Measurements from ENCODE around the gene F9.
"Not testable (repeated sequence)": the region's sequence is repeated elsewhere in the genome, so short reads cannot be mapped to it uniquely, and the experiment has no call there.

Gene F9

GRCh38 chrX:139530550-139530949, at the start of gene F9:
TSS of gene F9 (plus strand) at chrX:139530739. CDS start at chrX:139530765, 26 bp downstream.
- no peak for DNase-seq

GRCh38 chrX:139483699-139484098, 46.8 kb upstream of the F9 start:
- DNase-seq: no peak

DNA sequence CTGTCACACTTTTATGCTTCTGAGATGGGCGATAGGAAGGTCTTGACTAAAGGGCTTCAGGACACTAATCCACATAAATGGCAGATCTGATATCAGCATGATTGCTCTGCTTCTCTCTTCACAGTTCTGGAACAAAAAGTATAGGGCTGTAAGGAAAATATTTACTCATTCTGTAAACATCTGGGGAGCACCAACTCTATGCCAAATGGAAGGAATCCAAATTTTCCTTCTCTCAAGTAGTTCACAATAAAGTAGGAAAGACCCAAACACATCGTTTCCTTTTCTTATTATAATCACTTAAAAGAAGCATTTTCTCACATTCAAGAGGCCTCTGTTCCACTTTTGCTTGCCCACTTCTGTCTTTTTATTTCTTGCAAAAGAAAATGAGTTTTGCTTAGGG, 45.9 kb upstream of the F9 start:
- no peak for DNase-seq

DNA sequence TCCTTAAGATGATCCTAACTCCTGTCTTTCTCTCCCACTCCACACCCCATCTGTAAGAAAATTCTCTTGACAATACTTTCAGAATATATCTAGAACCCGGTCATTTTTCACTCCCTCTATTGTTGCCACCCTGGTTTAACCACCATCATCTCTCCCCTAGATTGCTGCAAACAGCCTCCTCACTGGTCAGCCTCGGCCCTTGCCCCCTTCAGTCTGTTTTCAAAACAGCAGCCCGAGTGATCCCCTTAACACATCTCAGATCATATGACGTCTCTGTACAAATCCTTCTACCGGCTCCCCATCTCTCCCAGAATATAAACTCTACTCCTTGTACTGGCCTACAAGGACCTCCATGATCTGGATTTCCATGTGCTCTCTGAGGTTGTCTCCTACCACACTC, 35.2 kb upstream of the F9 start:
- no peak for DNase-seq

- DNase-seq: no peak
Measured at GRCh38 chrX:139506333-139506732, 24.2 kb upstream of the F9 start.

DNA sequence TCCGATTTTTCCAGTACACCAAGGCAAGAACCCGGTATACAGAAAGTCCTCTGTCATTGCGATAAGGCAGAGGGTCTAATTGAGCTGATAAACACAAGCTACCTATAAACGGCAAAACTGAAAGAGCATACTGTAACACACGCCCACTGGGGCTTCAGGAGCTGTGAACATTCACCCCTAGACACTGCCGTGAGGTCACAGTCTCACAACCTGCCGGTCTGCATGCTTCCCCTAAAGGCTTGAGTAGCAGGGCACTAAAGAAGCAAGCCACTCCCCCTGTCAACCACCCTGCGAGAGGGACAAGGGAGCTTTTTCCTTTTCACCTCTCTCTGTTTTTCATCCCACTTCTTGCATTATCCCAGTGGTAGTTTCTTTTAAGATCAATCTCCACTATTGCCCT, 22.4 kb upstream of the F9 start:
- DNase-seq: no peak

DNA sequence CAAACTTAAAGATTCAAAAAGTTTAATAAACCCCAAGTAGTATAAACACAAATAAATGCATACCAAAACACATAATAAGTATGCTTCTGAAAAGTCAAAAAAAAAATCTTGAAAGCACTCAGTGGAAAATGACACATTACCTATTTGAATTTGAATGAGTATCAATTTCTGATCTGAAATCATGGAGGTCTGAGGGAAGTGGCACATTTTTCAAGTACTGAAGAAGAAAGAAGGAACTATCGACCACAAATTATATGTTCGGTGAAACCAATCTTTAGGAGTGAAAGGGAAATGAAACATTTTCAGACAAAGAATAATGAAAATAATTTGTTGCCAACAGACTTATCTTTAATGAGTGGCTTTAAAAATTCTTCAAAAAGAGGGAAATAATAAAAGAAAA, 12.1 kb upstream of the F9 start:
- no peak for DNase-seq

DNA sequence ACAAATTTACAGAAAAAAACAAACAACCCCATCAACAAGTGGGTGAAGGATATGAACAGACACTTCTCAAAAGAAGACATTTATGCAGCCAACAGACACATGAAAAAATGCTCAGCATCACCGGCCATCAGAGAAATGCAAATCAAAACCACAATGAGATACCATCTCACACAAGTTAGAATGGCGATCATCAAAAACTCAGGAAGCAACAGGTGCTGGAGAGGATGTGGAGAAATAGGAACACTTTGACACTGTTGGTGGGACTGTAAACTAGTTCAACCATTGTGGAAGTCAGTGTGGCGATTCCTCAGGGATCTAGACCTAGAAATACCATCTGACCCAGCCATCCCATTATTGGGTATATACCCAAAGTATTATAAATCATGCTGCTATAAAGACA, 1.7 kb upstream of the F9 start:
- not testable (repeated sequence) for DNase-seq

DNA sequence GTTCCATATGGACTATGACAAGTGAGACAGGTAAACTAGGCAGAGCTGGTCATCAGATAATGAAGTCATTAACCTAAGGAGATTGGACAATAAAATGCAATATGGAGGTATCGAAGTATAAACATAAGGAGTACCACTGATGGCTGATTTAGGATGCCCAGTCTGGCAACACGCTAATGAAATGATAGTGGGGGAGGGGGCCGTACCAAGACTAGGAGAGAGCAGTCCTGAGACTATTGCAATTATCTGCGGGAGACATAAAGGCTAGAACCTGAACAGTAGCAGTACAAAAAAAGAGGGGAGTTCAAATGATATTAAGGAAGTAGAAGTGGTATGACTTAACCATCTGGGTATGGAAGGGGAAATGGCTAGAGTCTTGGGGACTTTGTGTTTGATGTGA, 2.3 kb downstream of the F9 start:
- DNase-seq: no peak

- no peak for DNase-seq
Measured at GRCh38 chrX:139533444-139533843, 2.9 kb downstream of the F9 start.

GRCh38 chrX:139538907-139539790, 8.6 kb downstream of the F9 start:
- no peak for DNase-seq

GRCh38 chrX:139542652-139543051, 12.1 kb downstream of the F9 start:
- no peak for DNase-seq

DNA sequence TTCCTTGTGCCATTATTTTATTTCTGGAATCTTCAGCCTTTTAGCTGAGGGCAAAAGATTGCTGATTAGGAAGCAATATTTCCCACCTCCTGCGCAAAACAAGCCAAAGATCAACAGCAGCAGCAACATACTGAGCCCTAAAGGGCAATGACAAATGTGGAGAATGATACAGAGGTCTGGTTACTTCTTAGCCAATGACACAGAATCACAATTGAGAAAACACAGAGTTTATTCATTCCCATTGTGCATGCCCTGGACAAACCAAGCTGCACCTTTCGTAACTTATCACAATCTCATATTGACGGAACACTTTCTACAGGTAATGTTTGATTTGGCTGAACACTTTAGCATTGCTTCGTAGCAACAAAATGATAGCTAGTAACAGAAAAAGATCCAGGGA, 13.4 kb downstream of the F9 start:
- DNase-seq: no peak

DNA sequence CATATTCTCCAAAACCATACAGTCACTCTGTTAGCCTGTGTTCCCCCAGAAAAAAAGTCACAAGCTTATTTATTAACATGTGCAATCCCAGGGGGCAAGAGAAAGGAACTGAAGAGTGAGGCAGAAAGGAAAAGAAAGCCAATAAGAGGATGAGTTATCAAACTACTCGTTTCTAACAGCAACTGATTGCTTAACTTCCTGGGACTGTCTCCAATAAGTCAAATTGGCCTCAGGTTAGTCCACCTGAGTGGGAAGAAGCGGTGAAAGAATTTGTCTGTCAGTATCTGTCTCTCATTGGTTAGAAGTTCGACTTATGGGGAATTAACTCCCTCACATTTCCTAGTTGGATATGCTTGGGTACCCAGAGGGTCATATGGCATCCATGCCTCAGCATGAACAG, 14.1 kb downstream of the F9 start:
- DNase-seq: no peak

DNA sequence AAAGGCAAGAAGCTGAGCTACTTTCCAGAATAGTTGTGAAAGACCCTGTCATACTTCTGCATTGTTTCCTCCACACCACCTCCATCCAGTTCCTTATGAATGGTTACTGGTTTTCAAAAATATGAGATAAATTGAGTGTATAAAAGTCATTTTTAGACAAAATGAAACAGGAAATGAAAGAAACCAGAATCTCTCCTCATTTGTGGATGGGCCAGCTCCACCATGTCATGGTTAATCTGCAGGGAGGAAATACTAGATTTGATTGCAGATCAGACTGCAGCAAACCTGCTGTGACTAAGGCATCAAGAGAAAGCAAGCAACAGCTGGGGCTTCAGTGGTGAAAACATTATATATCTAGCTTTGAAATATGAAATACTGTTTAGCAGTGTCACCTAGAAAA, 23.8 kb downstream of the F9 start:
- DNase-seq: no peak

GRCh38 chrX:139554991-139555675, 24.6 kb downstream of the F9 start:
- no peak for DNase-seq

GRCh38 chrX:139559383-139560042, 29.0 kb downstream of the F9 start:
- DNase-seq: peak; percentile 31

DNA sequence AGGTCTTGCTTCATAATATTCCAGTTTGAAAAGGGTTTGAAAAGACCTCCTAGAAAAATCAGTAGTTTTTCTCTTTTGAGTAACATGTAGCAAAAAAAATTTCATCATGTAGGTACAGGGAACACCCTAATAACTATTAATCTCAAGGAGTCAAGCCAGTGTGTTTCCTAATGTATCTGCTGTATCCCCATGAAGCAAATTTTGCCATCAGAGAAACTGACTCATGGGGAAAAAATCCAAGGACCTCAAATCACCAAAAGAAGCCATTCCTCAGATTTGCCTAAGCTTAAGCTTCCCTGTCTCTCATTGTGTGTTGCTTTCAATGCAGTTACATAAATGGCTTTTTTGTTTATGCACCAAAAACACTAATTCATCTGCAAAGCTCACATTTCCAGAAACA, 29.7 kb downstream of the F9 start:
- DNase-seq: no peak

GRCh38 chrX:139563251-139563650, 32.7 kb downstream of the F9 start:
- no peak for DNase-seq

DNA sequence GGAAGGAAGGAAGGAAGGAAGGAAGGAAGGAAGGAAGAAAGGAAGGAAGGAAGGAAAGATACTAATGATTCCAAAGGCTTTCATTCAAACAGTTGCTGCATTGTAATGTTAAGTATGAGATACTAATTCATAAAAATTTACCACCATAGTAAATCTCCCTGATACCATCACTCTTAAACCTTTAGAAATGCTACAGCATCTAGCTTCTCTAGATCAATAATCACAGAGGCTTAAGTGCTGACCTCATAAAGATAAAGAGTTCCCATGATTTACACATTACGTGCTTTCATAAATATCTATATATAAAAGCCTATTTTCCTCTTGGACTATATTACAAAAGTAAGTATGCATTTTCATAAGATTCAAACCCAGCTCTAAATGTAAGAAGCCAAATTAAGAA, 36.4 kb downstream of the F9 start:
- no peak for DNase-seq

DNA sequence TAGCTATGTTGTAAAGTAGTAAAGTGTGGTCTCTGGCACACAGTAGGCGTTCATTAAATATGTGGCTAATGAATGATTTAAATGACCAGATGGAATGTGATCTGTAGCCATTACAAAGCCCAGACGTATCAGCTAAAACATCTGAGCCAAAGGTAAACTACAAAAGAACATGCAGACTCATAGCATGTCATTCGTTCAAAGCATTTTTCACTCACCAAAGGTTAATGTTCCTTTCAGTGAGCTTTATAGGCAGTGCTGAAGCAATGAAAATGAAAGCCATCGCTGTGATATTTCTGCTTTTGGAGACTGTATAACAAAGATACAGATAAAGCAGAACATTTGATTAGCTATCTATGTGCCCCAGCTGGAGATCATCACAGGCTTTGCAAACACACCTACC, 50.5 kb downstream of the F9 start:
- DNase-seq: no peak

- no peak for DNase-seq
Measured at GRCh38 chrX:139585613-139586012, 55.1 kb downstream of the F9 start.

- DNase-seq: no peak
Measured at GRCh38 chrX:139596068-139596467, 65.5 kb downstream of the F9 start.

- DNase-seq: no peak
Measured at GRCh38 chrX:139600105-139600504, 69.6 kb downstream of the F9 start.
